Globus pallidus (tissue), 1 donor: ENCODE results near the gene PXMP4.

Source experiments
- DNase-seq: peaks from one replicate; pipeline ENCODE4 v3.0.0-alpha.2; 2015; ENCODE audit warnings: low spot score

PXMP4 gene

GRCh38 chr20:33732166-33732970 lies 12.3 kb upstream of the PXMP4 start:
- DNase-seq: peak; percentile 91

GRCh38 chr20:33731693-33732165 lies 11.6 kb upstream of the PXMP4 start, which contains the start of gene ZNF341:
ZNF341 (plus strand) TSS chr20:33731996; CDS start chr20:33732022, 26 bp downstream.
- DNase-seq: no peak

GRCh38 chr20:33730946-33731692 lies 11.0 kb upstream of the PXMP4 start:
- no peak for DNase-seq

- no peak for DNase-seq
Measured at GRCh38 chr20:33729101-33729500, 9.0 kb upstream of the PXMP4 start.

- DNase-seq: no peak
Measured at GRCh38 chr20:33728463-33728862, 8.4 kb upstream of the PXMP4 start.

GRCh38 chr20:33727806-33728205 lies 7.7 kb upstream of the PXMP4 start:
- no peak for DNase-seq

GRCh38 chr20:33727115-33727479 lies 7.0 kb upstream of the PXMP4 start:
- no peak for DNase-seq

- DNase-seq: no peak
Measured at GRCh38 chr20:33725607-33726264, 5.6 kb upstream of the PXMP4 start.

- DNase-seq: no peak
Measured at GRCh38 chr20:33724439-33725094, 4.5 kb upstream of the PXMP4 start.

- no peak for DNase-seq
Measured at GRCh38 chr20:33721391-33722140, 1.5 kb upstream of the PXMP4 start.

- no peak for DNase-seq
Measured at GRCh38 chr20:33719277-33719988, 677 bp downstream of the PXMP4 start.

- no peak for DNase-seq
Measured at GRCh38 chr20:33716498-33716897, 3.6 kb downstream of the PXMP4 start.

GRCh38 chr20:33713865-33714367 lies 6.2 kb downstream of the PXMP4 start:
- DNase-seq: no peak

GRCh38 chr20:33711446-33711738 lies 8.7 kb downstream of the PXMP4 start:
- no peak for DNase-seq

GRCh38 chr20:33710681-33711445 lies 9.2 kb downstream of the PXMP4 start:
- no peak for DNase-seq

- no peak for DNase-seq
Measured at GRCh38 chr20:33709905-33710541, 10.1 kb downstream of the PXMP4 start.

- no peak for DNase-seq
Measured at GRCh38 chr20:33709398-33709797, 10.7 kb downstream of the PXMP4 start.

GRCh38 chr20:33707668-33708067 lies 12.4 kb downstream of the PXMP4 start:
- no peak for DNase-seq

- no peak for DNase-seq
Measured at GRCh38 chr20:33704197-33704924, 15.7 kb downstream of the PXMP4 start.
